Neural progenitor cell (in vitro differentiated cells): ENCODE measurements around the gene PPM1L. TPM values are rescaled to one million over a fixed set of nuclear protein-coding genes. Genes with fewer than 3 reads are reported as not detected.

Source experiments
- DNase-seq: peaks from one replicate; pipeline ENCODE4 v3.0.0-alpha.2; 2016; ENCODE audit warnings: low spot score
- H2AFZ ChIP-seq: fragments of 200-600 bp; sonication (generic); replicated peaks from 2 replicates; pipeline ENCODE4 v1.6.1; 2016; ENCODE audit warnings: antibody characterized with exemption
- H3F3A ChIP-seq: fragments of 200-600 bp; sonication (generic); 2 replicates; pipeline ENCODE4 v1.6.1; 2016; ENCODE audit warnings: antibody characterized with exemption, low read depth
- H3K27ac ChIP-seq: fragments of 200-600 bp; sonication (generic); 2 replicates; pipeline ENCODE4 v1.5.1; 2016; ENCODE audit warnings: mild to moderate bottlenecking
- H3K27me3 ChIP-seq: fragments of 200-600 bp; sonication (generic); 2 replicates; pipeline ENCODE4 v1.6.1; 2016; ENCODE audit warnings: mild to moderate bottlenecking, moderate library complexity
- H3K36me3 ChIP-seq: fragments of 200-600 bp; sonication (generic); 2 replicates; pipeline ENCODE4 v1.5.1; 2016
- H3K4me1 ChIP-seq: fragments of 200-600 bp; sonication (generic); 2 replicates; pipeline ENCODE4 v1.6.1; 2016; ENCODE audit warnings: mixed run types
- H3K4me2 ChIP-seq: fragments of 200-600 bp; sonication (generic); 2 replicates; pipeline ENCODE4 v1.6.1; 2016
- H3K4me3 ChIP-seq: fragments of 200-600 bp; sonication (generic); 2 replicates; pipeline ENCODE4 v1.5.1; 2016
- H3K79me2 ChIP-seq: fragments of 200-600 bp; sonication (generic); 2 replicates; pipeline ENCODE4 v1.6.1; 2016; ENCODE audit warnings: low read depth
- H3K9ac ChIP-seq: fragments of 200-600 bp; sonication (generic); 2 replicates; pipeline ENCODE4 v1.6.1; 2016
- H3K9me3 ChIP-seq: fragments of 200-600 bp; sonication (generic); 2 replicates; pipeline ENCODE4 v1.5.1; 2016; ENCODE audit warnings: low read depth
- H4K20me1 ChIP-seq: fragments of 200-600 bp; sonication (generic); 2 replicates; pipeline ENCODE4 v1.6.1; 2016; ENCODE audit warnings: low read depth
- H3K27ac Mint-ChIP-seq: 3 replicates; pipeline ENCODE4 v1.8.0; 2021; ENCODE audit warnings: mixed read lengths
- H3K27me3 Mint-ChIP-seq: 2 replicates; pipeline ENCODE4 v1.8.0; 2022; ENCODE audit warnings: low read depth, mild to moderate bottlenecking, inconsistent platforms, moderate library complexity, mixed read lengths; ENCODE audit not compliant: insufficient read depth
- H3K36me3 Mint-ChIP-seq: 3 replicates; pipeline ENCODE4 v1.8.0; 2021; ENCODE audit warnings: mixed read lengths
- H3K4me1 Mint-ChIP-seq: 3 replicates; pipeline ENCODE4 v1.8.0; 2021; ENCODE audit warnings: mixed read lengths
- H3K4me3 Mint-ChIP-seq: 3 replicates; pipeline ENCODE4 v1.8.0; 2021; ENCODE audit warnings: mild to moderate bottlenecking, moderate library complexity, mixed read lengths
- H3K9me3 Mint-ChIP-seq: 3 replicates; pipeline ENCODE4 v1.8.0; 2020; ENCODE audit warnings: mixed read lengths
- EZH2 ChIP-seq: fragments of 200-600 bp; sonication (generic); IDR thresholded peaks from 2 replicates; pipeline ENCODE4 v1.6.1; 2017; ENCODE audit warnings: antibody characterized with exemption, mild to moderate bottlenecking, moderate library complexity
- EZH2phosphoT487 ChIP-seq: fragments of 200-600 bp; sonication (generic); IDR thresholded peaks from 2 replicates; pipeline ENCODE4 v1.6.1; 2017; ENCODE audit warnings: antibody characterized with exemption
- total RNA-seq: library from RNA; depleted of rRNA; stranded (reverse); fragments of >200 nt; gene quantifications from 2 replicates; pipeline ENCODE4 v1.2.3, GENCODE V29; 2015; ENCODE audit warnings: low replicate concordance
- TF ChIP-seq, protein P1 (sequence below): fragments of 200-600 bp; sonication (generic); IDR thresholded peaks from 2 replicates; pipeline ENCODE4 v1.5.1; 2017; ENCODE audit warnings: antibody characterized with exemption, mild to moderate bottlenecking

Gene PPM1L
- total RNA-seq, 1 donor from 2014 or later, result 16.5 TPM

DNA sequence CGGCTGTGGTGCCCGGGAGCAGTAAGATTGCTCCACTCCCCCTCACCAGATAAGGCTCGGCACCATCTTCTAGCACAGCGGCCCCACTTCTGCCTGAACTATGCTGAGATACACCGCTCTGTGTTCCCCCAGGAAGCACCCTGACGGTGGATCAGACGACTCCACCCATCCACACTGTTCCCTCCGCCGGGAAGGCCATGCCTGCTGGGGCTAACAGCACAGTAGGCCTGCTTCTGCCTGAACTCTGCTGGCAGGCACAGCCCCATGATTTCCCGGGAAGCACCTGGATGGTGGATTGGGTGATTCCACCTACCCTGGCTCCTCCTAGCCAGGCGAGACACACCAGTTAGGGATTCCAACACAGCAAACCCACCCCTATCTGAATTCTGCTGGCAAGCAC is 36.3 kb upstream of the PPM1L start:
- TF ChIP-seq EZH2 (no peak), EZH2phosphoT487 (no peak)
- TF ChIP-seq, protein P1, sequence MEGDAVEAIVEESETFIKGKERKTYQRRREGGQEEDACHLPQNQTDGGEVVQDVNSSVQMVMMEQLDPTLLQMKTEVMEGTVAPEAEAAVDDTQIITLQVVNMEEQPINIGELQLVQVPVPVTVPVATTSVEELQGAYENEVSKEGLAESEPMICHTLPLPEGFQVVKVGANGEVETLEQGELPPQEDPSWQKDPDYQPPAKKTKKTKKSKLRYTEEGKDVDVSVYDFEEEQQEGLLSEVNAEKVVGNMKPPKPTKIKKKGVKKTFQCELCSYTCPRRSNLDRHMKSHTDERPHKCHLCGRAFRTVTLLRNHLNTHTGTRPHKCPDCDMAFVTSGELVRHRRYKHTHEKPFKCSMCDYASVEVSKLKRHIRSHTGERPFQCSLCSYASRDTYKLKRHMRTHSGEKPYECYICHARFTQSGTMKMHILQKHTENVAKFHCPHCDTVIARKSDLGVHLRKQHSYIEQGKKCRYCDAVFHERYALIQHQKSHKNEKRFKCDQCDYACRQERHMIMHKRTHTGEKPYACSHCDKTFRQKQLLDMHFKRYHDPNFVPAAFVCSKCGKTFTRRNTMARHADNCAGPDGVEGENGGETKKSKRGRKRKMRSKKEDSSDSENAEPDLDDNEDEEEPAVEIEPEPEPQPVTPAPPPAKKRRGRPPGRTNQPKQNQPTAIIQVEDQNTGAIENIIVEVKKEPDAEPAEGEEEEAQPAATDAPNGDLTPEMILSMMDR, result no peak
- no peaks in the 10 kb centered on the region for H3K36me3 Mint-ChIP-seq
- no peak overlapping the region for H3K27ac ChIP-seq
- H3K4me2 ChIP-seq, result no peak overlapping the region
- no peaks in the 10 kb centered on the region for H3K36me3 ChIP-seq
- H3K4me3 ChIP-seq, result no peak overlapping the region
- H3K4me1 Mint-ChIP-seq, result no peaks in the 10 kb centered on the region
- H3K79me2 ChIP-seq, result no peaks in the 10 kb centered on the region
- H3K27ac Mint-ChIP-seq, result no peak overlapping the region
- no peak for DNase-seq
- no peak overlapping the region for H3K4me3 Mint-ChIP-seq
- H3K27me3 ChIP-seq, result no peaks in the 10 kb centered on the region
- H3F3A ChIP-seq, result no peaks in the 10 kb centered on the region
- no peak overlapping the region for H3K9ac ChIP-seq
- H4K20me1 ChIP-seq, result no peaks in the 10 kb centered on the region
- peak overlapping the region; percentile 72 for H2AFZ ChIP-seq
- H3K27me3 Mint-ChIP-seq, result no peaks in the 10 kb centered on the region
- no peaks in the 10 kb centered on the region for H3K4me1 ChIP-seq
- peaks cover 2% of the 10 kb centered on the region for H3K9me3 Mint-ChIP-seq
- H3K9me3 ChIP-seq, result peaks cover under 1% of the 10 kb centered on the region

DNA sequence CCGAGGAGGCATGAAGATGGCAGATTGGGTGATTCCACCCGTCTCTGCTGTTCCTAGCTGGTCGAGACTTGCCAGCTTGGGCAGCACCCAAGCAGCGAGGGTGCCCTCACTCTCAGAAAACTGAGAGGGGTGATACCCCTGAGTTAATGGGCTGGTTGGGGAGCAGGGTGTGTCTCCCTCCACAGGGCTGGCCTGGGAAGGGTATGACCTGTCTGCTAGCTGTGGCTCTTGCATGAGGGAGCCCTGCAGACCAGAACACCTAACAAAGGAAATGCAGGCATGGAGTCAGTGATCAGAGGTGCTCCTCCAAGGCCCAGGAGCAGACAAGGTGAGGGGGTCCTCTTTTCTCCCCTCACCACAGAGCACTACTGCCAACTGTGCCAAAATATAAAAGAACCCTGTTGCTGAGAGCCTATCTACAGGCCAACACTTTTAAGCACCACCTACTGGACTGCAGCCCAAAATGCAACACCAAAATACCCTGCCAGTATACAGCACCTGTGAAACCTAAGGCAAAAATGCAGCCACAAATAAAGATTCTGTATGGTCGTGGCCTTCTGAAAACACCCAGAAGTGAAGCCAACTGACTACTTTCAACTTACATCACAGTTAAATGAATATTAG is 35.8 kb upstream of the PPM1L start:
- Histone ChIP-seq H3K4me1 (no peaks in the 10 kb centered on the region), H3K9me3 (peaks cover 6% of the 10 kb centered on the region), H3F3A (no peaks in the 10 kb centered on the region), H3K9ac (no peak overlapping the region), H2AFZ (peak overlapping the region; percentile 72), H3K27me3 (no peaks in the 10 kb centered on the region), H3K79me2 (no peaks in the 10 kb centered on the region), H3K4me2 (no peak overlapping the region), H3K27ac (no peak overlapping the region), H4K20me1 (no peaks in the 10 kb centered on the region), H3K36me3 (no peaks in the 10 kb centered on the region), H3K4me3 (no peak overlapping the region)
- TF ChIP-seq, protein P1, result peak; percentile 48
- TF ChIP-seq EZH2phosphoT487, result no peak
- Mint-ChIP-seq H3K27me3 (no peaks in the 10 kb centered on the region), H3K9me3 (peaks cover 6% of the 10 kb centered on the region), H3K27ac (no peak overlapping the region), H3K4me3 (no peak overlapping the region), H3K4me1 (no peaks in the 10 kb centered on the region), H3K36me3 (no peaks in the 10 kb centered on the region)
- DNase-seq, result peak; percentile 24

DNA sequence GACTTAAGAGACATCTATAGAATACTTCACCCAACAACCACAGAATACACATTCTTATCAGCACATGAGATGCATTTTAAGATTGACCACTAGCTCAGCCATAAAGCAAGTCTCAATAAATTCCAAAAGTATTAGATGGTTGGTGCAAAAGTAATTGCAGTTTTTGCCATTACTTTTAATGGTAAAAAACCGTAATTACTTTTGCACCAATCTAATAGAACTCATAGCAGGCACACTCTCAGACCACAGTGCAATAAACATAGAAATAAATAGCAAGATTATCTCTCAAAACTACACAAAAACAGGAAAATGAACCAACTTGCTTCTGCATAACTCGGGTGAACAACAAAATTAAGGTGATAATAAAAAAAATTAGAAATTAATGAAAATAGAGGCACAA is 33.7 kb upstream of the PPM1L start:
- H3F3A ChIP-seq, result no peaks in the 10 kb centered on the region
- no peak for DNase-seq
- Mint-ChIP-seq H3K27ac (no peak overlapping the region), H3K4me3 (no peak overlapping the region), H3K36me3 (no peaks in the 10 kb centered on the region), H3K4me1 (no peaks in the 10 kb centered on the region), H3K27me3 (no peaks in the 10 kb centered on the region), H3K9me3 (peaks cover 6% of the 10 kb centered on the region)
- no peak overlapping the region for H3K4me2 ChIP-seq
- no peak overlapping the region for H2AFZ ChIP-seq
- no peaks in the 10 kb centered on the region for H3K27me3 ChIP-seq
- H3K27ac ChIP-seq, result no peak overlapping the region
- H3K9me3 ChIP-seq, result peaks cover 6% of the 10 kb centered on the region
- H4K20me1 ChIP-seq, result no peaks in the 10 kb centered on the region
- no peaks in the 10 kb centered on the region for H3K4me1 ChIP-seq
- H3K36me3 ChIP-seq, result no peaks in the 10 kb centered on the region
- no peaks in the 10 kb centered on the region for H3K79me2 ChIP-seq
- TF ChIP-seq EZH2phosphoT487 (no peak), EZH2 (no peak)
- TF ChIP-seq, protein P1, result no peak
- H3K4me3 ChIP-seq, result no peak overlapping the region
- H3K9ac ChIP-seq, result no peak overlapping the region
